Posterior vena cava (tissue), 2 donors: Measurements from ENCODE around the gene LCE1F. TPM values are rescaled to one million over a fixed set of nuclear protein-coding genes. Genes with fewer than 3 reads are reported as not detected.

Experiments
- DNase-seq: peaks from one replicate; pipeline ENCODE4 v3.0.0-alpha.2; 2020; ENCODE audit warnings: low spot score
- intact Hi-C, 2 donors: fragments of 100-400 bp; cut with DNase I; formaldehyde crosslinking; loops; one replicate each; pipeline versions ENCODE4 v1.14.1 to v1.14.2; 2022 to 2023
- long read RNA-seq, 2 donors: library from polyadenylated mRNA; unstranded; transcript quantifications; one replicate each; pipeline ENCODE4 v2.0.0, GENCODE V29; 2020 to 2021
- total RNA-seq, 2 donors: library from RNA; stranded (reverse); fragmentation: NEBNext Ultra II Directional; extraction: Animal tissue kit (Norgen Biotek cat#: 25700); gene quantifications; one replicate each; pipeline ENCODE4 v1.2.1, GENCODE V29; 2021
- donor health status: DM: yes; HTN: yes; CAD: no.
- donor health status: DM: yes; HTN: yes; CAD: no.

Gene LCE1F
- not detected for total RNA-seq
- long read RNA-seq, donor 1: 0 reads
- long read RNA-seq, donor 2: 0 reads

- intact Hi-C loops: no loop called here
Observed at GRCh38 chr1:152774875-152775274, at the start of gene LCE1F. LCE1F (plus strand) TSS chr1:152775140; CDS start chr1:152776372, 1,232 bp downstream.

GRCh38 chr1:152725261-152725660 is 49.7 kb upstream of the LCE1F start:
- intact Hi-C loops: no loop called here

More at GRCh38 chr1:152774875-152775274, at the start of gene LCE1F:
- DNase-seq: no peak

GRCh38 chr1:152728986-152729385 is 46.0 kb upstream of the LCE1F start:
- intact Hi-C loops: no loop called here
- no peak for DNase-seq

More at GRCh38 chr1:152725261-152725660, 49.7 kb upstream of the LCE1F start:
- DNase-seq: no peak

GRCh38 chr1:152735648-152736047 is 39.3 kb upstream of the LCE1F start:
- no peak for DNase-seq
- intact Hi-C loops: no loop called here

GRCh38 chr1:152737997-152738396 is 36.9 kb upstream of the LCE1F start:
- intact Hi-C loops: no loop called here
- no peak for DNase-seq

GRCh38 chr1:152739841-152740240 is 35.1 kb upstream of the LCE1F start:
- DNase-seq: no peak
- intact Hi-C loops: no loop called here

GRCh38 chr1:152741656-152742055 is 33.3 kb upstream of the LCE1F start:
- no peak for DNase-seq
- intact Hi-C loops: no loop called here

GRCh38 chr1:152743371-152744145 is 31.4 kb upstream of the LCE1F start:
- no peak for DNase-seq
- intact Hi-C loops: no loop called here

GRCh38 chr1:152745289-152745704 is 29.6 kb upstream of the LCE1F start:
- intact Hi-C loops: no loop called here
- no peak for DNase-seq

GRCh38 chr1:152745765-152746444 is 29.0 kb upstream of the LCE1F start:
- intact Hi-C loops: no loop called here

GRCh38 chr1:152747831-152748230 is 27.1 kb upstream of the LCE1F start:
- DNase-seq: no peak
- intact Hi-C loops: no loop called here

More at GRCh38 chr1:152745765-152746444, 29.0 kb upstream of the LCE1F start:
- no peak for DNase-seq

GRCh38 chr1:152752225-152752624 is 22.7 kb upstream of the LCE1F start:
- intact Hi-C loops: no loop called here
- no peak for DNase-seq

- no peak for DNase-seq
- intact Hi-C loops: no loop called here
Observed at GRCh38 chr1:152753586-152753985, 21.4 kb upstream of the LCE1F start.

- intact Hi-C loops: no loop called here
- DNase-seq: no peak
Observed at GRCh38 chr1:152756872-152757271, 18.1 kb upstream of the LCE1F start.

GRCh38 chr1:152757747-152758146 is 17.2 kb upstream of the LCE1F start, which contains the start of gene KPRP:
KPRP (plus strand) TSS chr1:152758025; CDS start chr1:152759589, 1,564 bp downstream.
- intact Hi-C loops: no loop called here

GRCh38 chr1:152758636-152759035 is 16.3 kb upstream of the LCE1F start:
- intact Hi-C loops: no loop called here
- no peak for DNase-seq

More at GRCh38 chr1:152757747-152758146, 17.2 kb upstream of the LCE1F start, which contains the start of gene KPRP:
- no peak for DNase-seq

- intact Hi-C loops: no loop called here
- no peak for DNase-seq
Observed at GRCh38 chr1:152759453-152760173, 15.3 kb upstream of the LCE1F start.

GRCh38 chr1:152760551-152761190 is 14.3 kb upstream of the LCE1F start:
- intact Hi-C loops: loop anchor here in 1 of 2 donors (1.0 kb wide), 1 partner anchor 46 kb away; no protein-coding TSS in a partner anchor
- no peak for DNase-seq

- no peak for DNase-seq
- intact Hi-C loops: loop anchor here in 1 of 2 donors (1.0 kb wide), 1 partner anchor 47 kb away; no protein-coding TSS in a partner anchor
Observed at GRCh38 chr1:152761609-152762213, 13.2 kb upstream of the LCE1F start.
